ENCODE measurements around the gene FCER1A. TPM values are rescaled to one million over a fixed set of nuclear protein-coding genes. Genes with fewer than 3 reads are reported as not detected.

The FCER1A gene
- total RNA-seq, 4 donors from 2014 or later: 4.7 to 21.4 (median 11.9) TPM; not detected in 1

DNA sequence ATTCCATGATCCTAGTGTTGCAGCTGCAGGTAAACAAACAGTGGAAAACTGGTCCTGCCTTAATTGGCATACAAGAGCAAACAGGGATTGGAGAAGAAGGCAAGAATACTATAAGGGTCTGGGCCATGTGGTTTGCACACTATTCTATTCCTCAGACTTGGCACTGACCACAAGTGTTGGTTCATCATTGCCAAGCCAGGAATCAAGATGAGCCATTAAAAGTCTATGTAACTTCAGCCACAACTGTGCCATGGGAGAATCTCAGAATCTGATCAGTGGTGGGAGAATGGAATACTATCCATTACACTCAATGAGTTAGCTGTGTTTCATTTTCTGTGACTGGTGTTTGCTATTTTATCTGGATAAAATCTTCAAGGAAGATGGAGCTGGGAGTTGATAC, 26.2 kb upstream of the FCER1A start:
- Histone ChIP-seq H3K9me3 (no peaks in the 10 kb centered on the region), H3K27ac (no peak overlapping the region), H3K4me1 (no peaks in the 10 kb centered on the region), H3K4me3 (no peak overlapping the region), H3K36me3 (no peaks in the 10 kb centered on the region), H3K27me3 (no peaks in the 10 kb centered on the region)
- no peak for DNase-seq
- TF ChIP-seq, protein P1, sequence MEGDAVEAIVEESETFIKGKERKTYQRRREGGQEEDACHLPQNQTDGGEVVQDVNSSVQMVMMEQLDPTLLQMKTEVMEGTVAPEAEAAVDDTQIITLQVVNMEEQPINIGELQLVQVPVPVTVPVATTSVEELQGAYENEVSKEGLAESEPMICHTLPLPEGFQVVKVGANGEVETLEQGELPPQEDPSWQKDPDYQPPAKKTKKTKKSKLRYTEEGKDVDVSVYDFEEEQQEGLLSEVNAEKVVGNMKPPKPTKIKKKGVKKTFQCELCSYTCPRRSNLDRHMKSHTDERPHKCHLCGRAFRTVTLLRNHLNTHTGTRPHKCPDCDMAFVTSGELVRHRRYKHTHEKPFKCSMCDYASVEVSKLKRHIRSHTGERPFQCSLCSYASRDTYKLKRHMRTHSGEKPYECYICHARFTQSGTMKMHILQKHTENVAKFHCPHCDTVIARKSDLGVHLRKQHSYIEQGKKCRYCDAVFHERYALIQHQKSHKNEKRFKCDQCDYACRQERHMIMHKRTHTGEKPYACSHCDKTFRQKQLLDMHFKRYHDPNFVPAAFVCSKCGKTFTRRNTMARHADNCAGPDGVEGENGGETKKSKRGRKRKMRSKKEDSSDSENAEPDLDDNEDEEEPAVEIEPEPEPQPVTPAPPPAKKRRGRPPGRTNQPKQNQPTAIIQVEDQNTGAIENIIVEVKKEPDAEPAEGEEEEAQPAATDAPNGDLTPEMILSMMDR (IDR thresholded peaks at IDR 0.05): no peak
- no peak for TF ChIP-seq POLR2A (IDR thresholded peaks at IDR 0.05)
- intact Hi-C loops (cut with DNase I): no loop called here

GRCh38 chr1:159279773-159280172, 22.4 kb upstream of the FCER1A start:
- no peak for DNase-seq
- Histone ChIP-seq H3K4me3 (no peak overlapping the region), H3K27ac (no peak overlapping the region), H3K36me3 (no peaks in the 10 kb centered on the region), H3K4me1 (peaks cover 0 to 9% (median 0%) of the 10 kb centered on the region in 3 donors), H3K27me3 (no peaks in the 10 kb centered on the region), H3K9me3 (no peaks in the 10 kb centered on the region)
- 39 to 43% methylated on average over 5 of the region's 5 CpGs for WGBS, 2 donors
- intact Hi-C loops (cut with DNase I): no loop called here
- TF ChIP-seq, protein P1 (IDR thresholded peaks at IDR 0.05): no peak
- no peak for TF ChIP-seq POLR2A (IDR thresholded peaks at IDR 0.05)

- WGBS, 2 donors: 11 to 12% methylated on average over 2 of the region's 2 CpGs
- Histone ChIP-seq H3K27ac (no peak overlapping the region), H3K36me3 (no peaks in the 10 kb centered on the region)
These were observed 20.0 kb upstream of the FCER1A start for GRCh38 chr1:159282118-159282517.

DNA sequence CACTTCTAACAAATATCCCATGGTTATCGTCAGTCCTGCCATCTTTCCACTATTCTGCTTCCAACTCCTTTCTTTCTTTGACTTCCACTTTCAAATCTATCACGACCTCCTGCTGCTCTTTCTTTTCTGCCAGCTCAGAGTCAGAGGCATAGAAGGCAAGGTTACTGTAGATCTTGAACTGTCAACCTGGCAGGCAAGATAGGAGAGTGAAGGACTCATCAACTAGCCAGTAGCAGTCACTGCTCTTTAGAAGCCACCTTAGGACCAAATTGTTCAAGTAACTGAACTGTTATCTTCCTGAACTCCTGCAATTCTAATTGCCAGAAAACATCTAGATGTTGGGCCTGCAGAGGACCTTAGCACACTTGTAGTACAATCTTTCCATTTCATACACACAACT, 13.1 kb upstream of the FCER1A start:
- TF ChIP-seq, protein P1 (IDR thresholded peaks at IDR 0.05): no peak
- TF ChIP-seq POLR2A (IDR thresholded peaks at IDR 0.05): no peak
- no peaks in the 10 kb centered on the region for H3K4me1 ChIP-seq
- no peaks in the 10 kb centered on the region for H3K9me3 ChIP-seq
- no peak overlapping the region for H3K4me3 ChIP-seq
- intact Hi-C loops (cut with DNase I): no loop called here
- no peak overlapping the region for H3K27ac ChIP-seq
- DNase-seq: no peak
- H3K27me3 ChIP-seq: no peaks in the 10 kb centered on the region
- WGBS, 2 donors: 64 to 69% methylated on average over 2 of the region's 2 CpGs
- no peaks in the 10 kb centered on the region for H3K36me3 ChIP-seq

More at GRCh38 chr1:159282118-159282517, 20.0 kb upstream of the FCER1A start:
- DNase-seq: no peak
- intact Hi-C loops (cut with DNase I): no loop called here
- no peak overlapping the region for H3K4me3 ChIP-seq
- H3K9me3 ChIP-seq: no peaks in the 10 kb centered on the region
- peaks cover 0 to 9% (median 0%) of the 10 kb centered on the region in 3 donors for H3K4me1 ChIP-seq
- TF ChIP-seq POLR2A (IDR thresholded peaks at IDR 0.05): no peak
- TF ChIP-seq, protein P1 (IDR thresholded peaks at IDR 0.05): no peak
- H3K27me3 ChIP-seq: no peaks in the 10 kb centered on the region

DNA sequence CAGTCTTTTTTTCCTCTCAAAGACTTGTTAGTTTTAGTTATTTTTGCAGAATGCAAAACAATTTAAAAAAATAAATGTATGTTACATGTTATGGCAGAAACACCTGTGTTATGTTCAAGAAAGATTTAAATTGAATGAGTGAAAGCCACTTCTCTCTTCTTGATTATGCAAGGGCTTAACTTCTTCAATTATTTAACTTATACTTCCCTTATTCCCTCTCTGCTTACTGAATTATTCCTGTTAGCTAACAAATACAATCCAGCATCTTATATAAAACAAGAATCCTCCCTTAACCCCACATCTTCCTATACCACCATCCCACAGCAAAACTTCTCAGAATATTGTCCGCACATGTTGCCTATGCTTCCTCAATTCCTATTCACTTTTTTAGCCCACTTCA, 10.7 kb upstream of the FCER1A start:
- 82 to 88% methylated on average over 1 of the region's 1 CpG for WGBS, 2 donors
- Histone ChIP-seq H3K4me1 (no peaks in the 10 kb centered on the region), H3K27ac (no peak overlapping the region), H3K9me3 (no peaks in the 10 kb centered on the region), H3K36me3 (no peaks in the 10 kb centered on the region), H3K27me3 (no peaks in the 10 kb centered on the region), H3K4me3 (no peak overlapping the region)
- TF ChIP-seq POLR2A (IDR thresholded peaks at IDR 0.05): no peak
- TF ChIP-seq, protein P1 (IDR thresholded peaks at IDR 0.05): no peak
- intact Hi-C loops (cut with DNase I): no loop called here
- no peak for DNase-seq
